AG08396 (cell line): ENCODE data around the gene FAM149A.

Experiments
- DNase-seq: peaks from one replicate; pipeline ENCODE4 v3.0.0; 2012; ENCODE audit warnings: low spot score, mixed read lengths

Gene FAM149A

GRCh38 chr4:186105647-186106321 is 1.3 kb downstream of the FAM149A start:
- no peak for DNase-seq

- no peak for DNase-seq
Observed at GRCh38 chr4:186107947-186108346, 3.4 kb downstream of the FAM149A start.

GRCh38 chr4:186108391-186108790 is 3.9 kb downstream of the FAM149A start:
- DNase-seq: no peak

GRCh38 chr4:186109245-186109644 is 4.7 kb downstream of the FAM149A start:
- DNase-seq: no peak

- no peak for DNase-seq
Observed at GRCh38 chr4:186116697-186117096, 12.2 kb downstream of the FAM149A start.

- DNase-seq: no peak
Observed at GRCh38 chr4:186118582-186118981, 14.1 kb downstream of the FAM149A start.

GRCh38 chr4:186121057-186121456 is 16.6 kb downstream of the FAM149A start:
- no peak for DNase-seq

- DNase-seq: no peak
Observed at GRCh38 chr4:186128842-186129241, 24.3 kb downstream of the FAM149A start.

- no peak for DNase-seq
Observed at GRCh38 chr4:186131935-186132334, 27.4 kb downstream of the FAM149A start.

- no peak for DNase-seq
Observed at GRCh38 chr4:186132577-186133242, 28.2 kb downstream of the FAM149A start.

GRCh38 chr4:186134257-186134656 is 29.8 kb downstream of the FAM149A start:
- DNase-seq: no peak

- no peak for DNase-seq
Observed at GRCh38 chr4:186134861-186135260, 30.4 kb downstream of the FAM149A start.

GRCh38 chr4:186137196-186137794 is 32.8 kb downstream of the FAM149A start:
- peak; percentile 37 for DNase-seq

GRCh38 chr4:186144198-186144945 is 39.9 kb downstream of the FAM149A start:
- peak; percentile 59 for DNase-seq

GRCh38 chr4:186144946-186145569 is 40.6 kb downstream of the FAM149A start:
- DNase-seq: peak; percentile 70

- DNase-seq: no peak
Observed at GRCh38 chr4:186146458-186146857, 42.0 kb downstream of the FAM149A start.

- DNase-seq: no peak
Observed at GRCh38 chr4:186148336-186148975, 44.0 kb downstream of the FAM149A start.

GRCh38 chr4:186149872-186150271 is 45.4 kb downstream of the FAM149A start:
- peak; percentile 29 for DNase-seq

- DNase-seq: no peak
Observed at GRCh38 chr4:186150926-186151325, 46.4 kb downstream of the FAM149A start.

- DNase-seq: no peak
Observed at GRCh38 chr4:186151499-186151898, 47.0 kb downstream of the FAM149A start.

- DNase-seq: no peak
Observed at GRCh38 chr4:186158021-186158813, 53.7 kb downstream of the FAM149A start.
